Activated CD8-positive, alpha-beta T cell treated with anti-CD3 and anti-CD28 coated beads for 36 hours (primary cell): ENCODE results near the gene SLC6A5. TPM values are rescaled to one million over a fixed set of nuclear protein-coding genes. Genes with fewer than 3 reads are reported as not detected.

Experiments used
- ATAC-seq: fragments of 200-7000 bp; cut with Tn5 transposase; one replicate; pipeline ENCODE4 v1.10.0; 2021; ENCODE audit warnings: mild to moderate bottlenecking, moderate library complexity
- CTCF ChIA-PET: fragments of 350-600 bp; sonication (Branson Sonifier 250); formaldehyde crosslinking; loops from one replicate; lab custom pipeline; 2021; ENCODE audit warnings: antibody characterized with exemption; lab: Charles Lee
- POLR2A ChIA-PET: fragments of 350-600 bp; sonication (Branson Sonifier 250); formaldehyde crosslinking; loops from one replicate; lab custom pipeline; 2021; ENCODE audit warnings: antibody characterized with exemption; lab: Charles Lee
- DNase-seq: peaks from one replicate; pipeline ENCODE4 v3.0.0-alpha.2; 2020
- H3K27ac Mint-ChIP-seq: one replicate; pipeline ENCODE4 v1.8.0; 2021; ENCODE audit warnings: mild to moderate bottlenecking, mixed read lengths
- H3K27me3 Mint-ChIP-seq: one replicate; pipeline ENCODE4 v1.8.0; 2021; ENCODE audit warnings: mixed read lengths
- H3K36me3 Mint-ChIP-seq: one replicate; pipeline ENCODE4 v1.8.0; 2021; ENCODE audit warnings: low read depth, mixed read lengths
- H3K4me1 Mint-ChIP-seq: one replicate; pipeline ENCODE4 v1.8.0; 2021; ENCODE audit warnings: low read depth, mixed read lengths
- H3K4me3 Mint-ChIP-seq: one replicate; pipeline ENCODE4 v1.8.0; 2021; ENCODE audit warnings: mild to moderate bottlenecking, moderate library complexity, mixed read lengths
- H3K9me3 Mint-ChIP-seq: one replicate; pipeline ENCODE4 v1.8.0; 2021; ENCODE audit warnings: mixed read lengths
- CTCF ChIP-seq: fragments of 200-600 bp; IDR thresholded peaks from one replicate; pipeline ENCODE4 v1.8.0; 2022; ENCODE audit warnings: antibody characterized with exemption, mild to moderate bottlenecking
- intact Hi-C: fragments of 100-400 bp; cut with micrococcal nuclease; formaldehyde crosslinking; loops from one replicate; pipeline ENCODE4 v1.10.0; 2022
- total RNA-seq, 2 experiments: library from RNA; stranded (reverse); gene quantifications; one replicate each; pipeline ENCODE4 v1.2.3, GENCODE V29; 2021

Gene SLC6A5
- total RNA-seq, 2 experiments from 2014 or later = not detected

DNA sequence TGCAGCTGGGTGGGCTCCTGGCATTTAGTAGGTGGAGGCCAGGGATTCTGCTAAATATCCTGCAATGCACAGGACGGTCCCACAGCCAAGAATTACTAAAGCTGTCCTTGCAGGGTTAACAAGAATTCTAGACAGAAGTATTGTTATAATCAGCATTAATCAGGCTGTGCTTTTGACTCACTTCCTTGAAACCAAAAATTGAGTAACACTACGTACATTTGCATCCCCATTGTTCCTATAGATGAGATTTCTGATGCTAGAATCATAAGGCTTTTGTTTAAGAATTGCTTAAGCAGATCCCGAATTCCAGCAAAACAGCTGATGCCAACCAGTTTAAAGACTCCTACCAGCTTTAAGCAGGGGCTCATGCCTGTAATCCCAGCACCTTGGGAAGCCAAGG, 11.4 kb downstream of the SLC6A5 start:
- intact Hi-C loops = loop anchor here (2.0 kb wide), 1 partner anchor 482 kb away; no protein-coding TSS in a partner anchor
- Mint-ChIP-seq H3K27me3 (peaks cover 66% of the 10 kb centered on the region), H3K36me3 (no peaks in the 10 kb centered on the region), H3K4me3 (no peak overlapping the region), H3K27ac (no peak overlapping the region), H3K9me3 (no peaks in the 10 kb centered on the region), H3K4me1 (peaks cover 5% of the 10 kb centered on the region)
- CTCF ChIA-PET = interaction anchor here (0.8 to 2.3 kb wide), 8 partner anchors 10 to 483 kb away, joined by 3 to 14 read pairs (median 4); partner anchors contain the start of gene SLC6A5
- no peak for ATAC-seq
- no peak for DNase-seq
- no peak for TF ChIP-seq CTCF
- POLR2A ChIA-PET = no interaction called here

GRCh38 chr11:20611445-20611844, 12.0 kb downstream of the SLC6A5 start:
- no peak for TF ChIP-seq CTCF
- Mint-ChIP-seq H3K36me3 (no peaks in the 10 kb centered on the region), H3K27ac (no peak overlapping the region), H3K4me1 (peaks cover 5% of the 10 kb centered on the region), H3K9me3 (no peaks in the 10 kb centered on the region), H3K4me3 (no peak overlapping the region), H3K27me3 (peaks cover 62% of the 10 kb centered on the region)
- ATAC-seq (no peak), DNase-seq (no peak)
- intact Hi-C loops = loop anchor here (2.0 kb wide), 1 partner anchor 483 kb away; no protein-coding TSS in a partner anchor
- POLR2A ChIA-PET = no interaction called here
- CTCF ChIA-PET = interaction anchor here (1.2 to 2.3 kb wide), 4 partner anchors 15 to 483 kb away, joined by 3 to 14 read pairs (median 4); no protein-coding TSS in a partner anchor

GRCh38 chr11:20611892-20612291, 12.5 kb downstream of the SLC6A5 start:
- no peak overlapping the region for H3K4me3 Mint-ChIP-seq
- no peak for ATAC-seq
- H3K27me3 Mint-ChIP-seq = peaks cover 61% of the 10 kb centered on the region
- H3K4me1 Mint-ChIP-seq = peaks cover 5% of the 10 kb centered on the region
- CTCF ChIA-PET = interaction anchor here (1.2 kb wide), 1 partner anchor 484 kb away, joined by 5 read pairs; no protein-coding TSS in a partner anchor
- POLR2A ChIA-PET = no interaction called here
- TF ChIP-seq CTCF = no peak
- no peaks in the 10 kb centered on the region for H3K9me3 Mint-ChIP-seq
- H3K27ac Mint-ChIP-seq = no peak overlapping the region
- H3K36me3 Mint-ChIP-seq = no peaks in the 10 kb centered on the region
- intact Hi-C loops = loop anchor here (2.0 kb wide), 1 partner anchor 483 kb away; no protein-coding TSS in a partner anchor
- DNase-seq = no peak

DNA sequence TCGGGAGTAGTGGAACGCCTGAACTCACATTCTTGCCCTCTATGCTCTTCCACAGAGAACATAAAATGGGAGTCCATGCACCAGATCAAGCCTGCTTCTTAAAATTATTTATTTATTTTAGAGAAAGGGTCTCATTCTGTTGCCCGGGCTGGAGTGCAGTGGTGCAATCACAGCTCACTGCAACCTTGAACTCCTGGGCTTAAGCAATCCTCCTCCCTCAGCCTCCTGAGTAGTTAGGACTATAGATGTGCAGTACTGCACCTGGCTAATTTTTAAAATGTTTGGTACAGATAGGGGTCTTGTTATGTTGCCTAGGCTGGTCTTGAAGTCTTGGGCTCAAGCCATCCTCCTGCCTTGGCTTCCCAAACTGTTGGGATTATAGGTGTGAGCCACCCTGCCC, 13.0 kb downstream of the SLC6A5 start:
- intact Hi-C loops = no loop called here
- POLR2A ChIA-PET = no interaction called here

More for the DNA sequence above, 13.0 kb downstream of the SLC6A5 start:
- CTCF ChIA-PET = no interaction called here
- no peak for ATAC-seq
- Mint-ChIP-seq H3K36me3 (no peaks in the 10 kb centered on the region), H3K27ac (no peak overlapping the region), H3K4me3 (no peak overlapping the region), H3K9me3 (no peaks in the 10 kb centered on the region), H3K27me3 (peaks cover 56% of the 10 kb centered on the region), H3K4me1 (peaks cover 5% of the 10 kb centered on the region)
- no peak for TF ChIP-seq CTCF
- DNase-seq = no peak
